ENCODE results near the gene HOXD4.

HOXD4 gene

GRCh38 chr2:176151442-176152287 lies at the start of gene HOXD4:
TSS of gene HOXD4 (plus strand) at chr2:176151550. CDS start at chr2:176151634, 84 bp downstream.
- DNase-seq: no peak

GRCh38 chr2:176101842-176102241 lies 49.5 kb upstream of the HOXD4 start:
- DNase-seq: no peak

- DNase-seq: no peak
Observed at GRCh38 chr2:176102309-176102866, 49.0 kb upstream of the HOXD4 start.

GRCh38 chr2:176103194-176103593 lies 48.2 kb upstream of the HOXD4 start:
- no peak for DNase-seq

- DNase-seq: no peak
Observed at GRCh38 chr2:176103742-176104315, 47.5 kb upstream of the HOXD4 start.

- DNase-seq: no peak
Observed at GRCh38 chr2:176104316-176105077, 46.9 kb upstream of the HOXD4 start.

- no peak for DNase-seq
Observed at GRCh38 chr2:176105078-176105729, 46.1 kb upstream of the HOXD4 start.

- no peak for DNase-seq
Observed at GRCh38 chr2:176105730-176106580, 45.4 kb upstream of the HOXD4 start.

GRCh38 chr2:176106581-176107539 lies 44.5 kb upstream of the HOXD4 start, which contains the start of gene HOXD11:
TSS of gene HOXD11 (plus strand) at chr2:176107280. CDS start at chr2:176107356, 76 bp downstream.
- no peak for DNase-seq

GRCh38 chr2:176107731-176108181 lies 43.6 kb upstream of the HOXD4 start:
- DNase-seq: no peak

- no peak for DNase-seq
Observed at GRCh38 chr2:176109192-176109901, 42.0 kb upstream of the HOXD4 start.

- no peak for DNase-seq
Observed at GRCh38 chr2:176109946-176110345, 41.4 kb upstream of the HOXD4 start.

- no peak for DNase-seq
Observed at GRCh38 chr2:176110415-176111308, 40.7 kb upstream of the HOXD4 start.

GRCh38 chr2:176111309-176111663 lies 40.1 kb upstream of the HOXD4 start:
- DNase-seq: no peak

- DNase-seq: no peak
Observed at GRCh38 chr2:176111846-176112374, 39.4 kb upstream of the HOXD4 start.

- no peak for DNase-seq
Observed at GRCh38 chr2:176112375-176113302, 38.7 kb upstream of the HOXD4 start.
